NCI-H446 treated with DMSO at 0.1 percent for 48 hours (cell line): ENCODE results near the gene OR6B2.
A peak's percentile ranks its signal among the peaks of the same experiment; 100 is the strongest.

Experiments used
- DNase-seq: peaks from one replicate; lab custom pipeline; 2025; lab: John Stamatoyannopoulos, UW

The OR6B2 gene

DNA sequence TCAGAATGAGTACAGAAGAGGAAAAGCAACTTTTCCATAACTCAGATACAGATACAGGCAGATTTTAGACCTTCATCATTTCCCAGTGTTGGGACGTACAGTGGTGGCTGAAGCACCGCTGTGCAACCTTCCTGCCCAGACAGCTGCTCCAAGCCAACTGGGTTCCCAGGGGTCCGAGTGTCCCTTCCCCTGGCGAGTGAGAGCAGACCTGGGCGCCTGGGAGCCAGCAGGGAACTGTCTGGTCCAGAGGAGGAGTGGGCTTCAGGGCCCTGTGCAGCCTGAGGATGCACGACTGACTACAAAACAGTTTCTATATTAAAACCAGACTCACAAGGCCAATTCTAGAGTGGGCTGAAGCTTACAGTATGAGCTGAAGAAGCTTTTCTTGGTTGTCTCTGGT is 11.1 kb upstream of the OR6B2 start:
- DNase-seq: no peak

DNA sequence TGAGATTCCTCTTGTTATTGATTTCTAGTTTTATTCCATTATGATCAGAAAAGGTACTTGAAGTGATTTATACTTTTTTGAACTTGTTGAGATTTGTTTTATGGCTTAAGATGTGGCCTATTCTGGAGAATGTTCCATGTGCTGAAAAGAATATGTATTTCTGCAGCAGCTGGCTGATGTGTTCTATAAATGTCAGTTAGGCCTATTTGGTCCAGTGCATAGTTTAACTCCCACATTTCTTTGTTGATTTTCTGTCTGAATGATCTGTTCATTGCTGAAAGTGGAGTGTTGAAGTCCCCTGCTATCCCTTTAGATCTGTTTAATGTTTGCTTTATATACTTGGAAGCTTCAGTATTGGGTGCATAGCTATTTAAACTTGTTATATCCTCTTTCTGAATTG is 7.1 kb upstream of the OR6B2 start:
- DNase-seq: no peak

DNA sequence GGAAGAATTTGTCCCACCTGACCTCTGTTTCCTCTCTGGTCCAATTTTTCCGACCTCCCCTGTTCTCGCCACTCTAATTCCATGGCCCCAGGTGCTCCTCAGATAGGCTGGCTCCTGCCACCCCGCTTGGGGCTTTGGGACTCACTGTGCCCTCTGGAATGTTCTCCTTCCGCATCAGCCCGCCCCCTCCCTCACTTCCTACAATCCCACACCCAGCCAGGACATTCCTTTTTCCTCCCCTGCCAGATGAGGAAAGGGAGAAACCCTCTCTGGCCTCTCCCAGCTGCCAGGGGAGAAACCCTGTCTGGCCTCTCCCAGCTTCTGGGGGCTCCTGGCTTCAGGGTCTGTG is 3.1 kb upstream of the OR6B2 start:
- DNase-seq: no peak

DNA sequence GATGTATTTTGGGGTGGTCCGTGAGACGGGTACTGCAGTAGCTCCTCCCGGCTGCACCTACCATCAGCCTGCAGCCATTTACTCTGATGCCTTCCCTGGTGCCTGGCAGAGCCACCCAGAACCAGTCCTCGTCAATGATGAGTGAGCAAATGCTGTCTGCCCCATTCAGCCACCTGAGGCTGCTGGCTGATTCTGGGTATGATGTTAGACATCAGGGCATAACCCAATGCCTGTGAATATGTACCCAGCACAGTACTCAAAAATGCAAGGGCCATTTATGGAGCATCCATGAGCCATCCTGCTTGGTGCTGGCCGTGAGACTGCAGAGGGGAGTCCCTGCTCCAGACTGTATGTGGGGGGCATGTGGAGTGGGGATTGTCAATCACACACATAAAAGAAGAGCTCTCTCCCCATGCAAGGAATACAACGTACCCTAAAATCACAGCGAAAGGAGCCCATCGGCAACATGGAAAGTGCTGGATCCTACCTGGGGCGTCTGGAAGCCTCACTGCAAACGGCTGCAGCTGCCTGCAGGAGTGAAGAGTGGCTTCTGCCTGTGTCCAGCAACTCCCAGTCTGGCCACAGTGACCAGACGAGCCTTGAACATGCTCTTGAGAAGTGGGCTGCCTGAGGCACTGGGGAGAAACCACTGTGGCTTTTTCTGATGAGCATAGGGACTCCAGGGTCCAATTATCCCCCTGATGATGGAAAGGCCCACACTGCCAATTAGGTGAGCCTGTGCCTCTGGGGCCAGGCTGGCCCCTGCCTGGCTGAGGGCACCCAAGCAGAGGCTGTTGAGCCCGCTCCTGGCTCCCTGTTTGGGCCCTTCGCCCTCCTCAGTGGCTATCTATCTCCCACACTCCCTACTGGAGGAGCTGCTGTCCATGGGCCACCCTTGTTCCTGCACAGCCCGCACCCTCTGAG is 2.4 kb upstream of the OR6B2 start:
- no peak for DNase-seq

DNA sequence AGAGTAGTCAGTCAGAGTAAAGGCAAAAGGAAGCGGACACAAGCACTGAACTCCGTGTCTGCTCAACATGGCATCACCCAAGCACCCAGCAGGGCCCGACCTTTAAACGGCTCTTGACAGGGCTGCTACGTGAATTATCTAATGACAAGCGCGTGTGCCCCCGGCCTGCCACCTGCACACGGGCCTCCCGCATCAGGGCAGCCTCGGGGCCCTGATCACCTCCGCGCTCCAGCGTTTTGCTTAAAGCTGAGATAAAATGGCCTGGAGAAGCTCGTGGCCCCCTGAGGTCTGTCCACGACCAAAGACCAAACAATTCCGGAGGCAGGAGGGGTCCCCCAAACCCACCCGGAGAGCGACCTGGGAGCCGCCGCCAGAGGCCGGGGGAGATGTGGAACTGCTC is 5.5 kb downstream of the OR6B2 start:
- no peak for DNase-seq

DNA sequence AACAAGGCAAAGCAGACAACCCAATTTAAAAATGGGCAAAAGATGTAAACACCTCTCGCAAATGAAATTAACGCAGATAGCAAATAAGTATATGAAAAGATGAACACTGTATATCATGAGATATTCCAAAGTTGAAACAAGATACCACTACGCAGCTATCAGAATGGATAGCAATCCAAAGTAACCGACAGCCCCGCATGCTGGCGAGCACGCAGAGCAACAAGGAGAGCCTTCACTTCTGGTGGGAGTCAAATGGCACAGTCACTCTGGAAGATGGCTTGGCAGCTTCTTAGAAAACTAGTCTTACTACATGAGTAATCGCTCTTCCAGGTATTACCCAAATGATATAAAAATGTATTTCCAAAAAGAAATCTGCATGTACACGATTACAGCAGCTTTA is 6.4 kb downstream of the OR6B2 start:
- DNase-seq: no peak

DNA sequence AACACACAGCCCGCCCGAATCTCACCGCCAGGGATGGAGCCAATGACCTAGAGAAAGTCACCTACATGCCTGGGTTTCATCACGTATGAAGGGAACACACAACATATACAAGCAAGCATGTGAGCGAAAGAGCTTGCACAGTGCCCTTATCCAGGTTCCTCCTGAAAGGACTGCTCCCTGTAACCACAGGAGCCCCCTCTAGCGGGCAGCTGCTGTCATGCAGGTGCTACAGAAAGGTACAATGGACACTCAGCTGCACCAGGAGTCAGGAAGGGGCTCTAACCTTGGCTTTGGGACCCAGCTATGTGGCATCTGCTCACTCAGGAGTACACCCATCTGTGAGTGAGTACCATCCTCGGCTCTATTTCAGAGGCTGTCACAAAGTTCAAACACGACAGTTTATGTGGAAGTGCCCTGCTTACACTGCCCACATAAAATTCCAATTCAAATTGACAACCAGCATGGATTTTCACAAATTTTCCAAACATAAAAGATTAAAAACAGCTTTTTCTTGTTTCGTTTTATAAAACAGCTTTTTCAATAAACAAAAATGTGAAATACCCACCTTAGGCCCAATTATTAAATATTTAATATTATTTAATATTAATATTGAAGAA is 8.6 kb downstream of the OR6B2 start:
- peak; percentile 2 for DNase-seq

DNA sequence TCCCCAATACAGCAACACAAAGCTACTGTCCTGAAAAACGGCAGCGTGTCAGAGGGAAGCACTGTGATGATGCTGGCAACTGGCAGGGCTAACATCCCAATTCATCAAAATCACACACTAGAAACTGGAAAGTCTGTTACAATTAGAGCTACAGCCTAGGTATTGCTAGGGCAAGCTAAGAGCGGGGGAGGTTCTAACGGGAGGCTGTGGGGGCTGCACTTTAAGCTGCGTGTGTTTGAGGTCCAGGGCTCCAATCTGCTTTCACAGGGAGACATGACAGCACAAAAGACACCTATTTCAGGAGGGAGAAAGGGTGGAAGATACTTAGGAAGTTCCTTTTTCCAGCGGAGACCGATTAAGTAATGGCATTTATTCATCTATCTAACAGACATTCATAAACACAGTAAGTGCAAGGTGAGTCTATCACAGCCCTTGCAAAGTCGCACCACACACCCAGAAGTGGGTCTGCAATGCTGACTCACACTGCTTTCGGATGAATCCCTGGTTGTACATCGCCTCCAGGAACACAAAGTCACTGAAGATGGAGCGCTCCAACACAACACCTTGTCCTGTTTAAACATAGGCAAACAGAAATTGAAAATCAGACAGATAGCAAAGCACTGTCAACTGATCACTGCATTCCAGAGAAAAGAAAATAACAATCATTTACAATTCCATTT is 12.0 kb downstream of the OR6B2 start:
- no peak for DNase-seq

DNA sequence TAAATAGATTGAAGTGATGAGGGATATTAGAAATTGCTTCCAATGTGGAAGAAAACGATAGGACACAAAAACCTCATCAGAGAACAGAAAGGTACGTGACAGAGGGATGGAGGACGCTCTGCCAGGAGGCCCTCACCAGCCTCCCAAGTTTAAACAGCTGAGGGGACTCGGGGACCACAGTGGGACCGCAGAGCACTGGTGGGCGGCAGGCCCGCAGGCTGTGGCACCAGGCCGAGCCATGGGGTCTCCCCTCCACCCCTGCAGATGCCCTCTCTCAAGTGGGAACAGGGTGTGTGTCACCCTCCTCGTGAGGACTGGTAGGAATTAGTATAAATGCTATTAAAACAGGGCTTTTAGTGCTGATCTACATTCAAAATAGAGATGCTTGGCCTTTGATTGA is 15.9 kb downstream of the OR6B2 start:
- no peak for DNase-seq

DNA sequence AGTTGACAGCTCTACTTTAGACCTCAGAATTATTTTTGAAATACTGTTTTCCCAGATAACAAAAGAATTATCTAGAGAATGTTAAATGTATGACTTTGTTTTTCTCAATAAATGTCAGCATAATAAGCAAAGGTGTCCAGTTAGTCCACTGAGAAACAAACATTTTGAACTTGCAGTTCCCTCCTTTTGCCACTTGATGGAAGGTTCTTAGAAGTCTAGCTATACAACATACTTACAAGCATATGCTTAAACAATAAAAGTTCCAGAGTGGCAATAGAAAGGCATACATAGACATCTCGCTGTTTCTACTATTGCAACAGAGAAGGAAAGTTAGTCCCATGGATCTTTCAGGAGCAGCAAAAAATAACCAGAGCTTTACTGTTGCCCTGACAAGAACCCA is 16.9 kb downstream of the OR6B2 start:
- DNase-seq: no peak

DNA sequence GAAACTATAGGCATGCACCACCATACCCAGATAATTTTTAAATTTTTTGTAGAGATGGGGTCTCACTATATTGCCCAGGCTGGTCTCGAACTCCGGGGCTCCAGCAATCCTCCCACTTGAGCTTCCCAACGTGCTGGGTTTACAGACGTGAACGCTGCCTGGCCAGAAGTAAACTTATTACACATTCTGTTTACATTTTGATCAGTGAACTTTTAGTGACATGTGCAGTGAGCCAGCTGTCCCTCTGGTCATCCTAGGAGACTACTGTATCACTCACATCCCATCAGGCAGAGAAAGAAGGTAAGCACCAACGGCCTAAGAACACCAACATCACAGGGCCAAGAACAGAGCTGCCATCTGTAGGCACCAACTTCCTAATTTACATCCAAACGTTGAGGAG is 27.2 kb downstream of the OR6B2 start:
- DNase-seq: no peak

DNA sequence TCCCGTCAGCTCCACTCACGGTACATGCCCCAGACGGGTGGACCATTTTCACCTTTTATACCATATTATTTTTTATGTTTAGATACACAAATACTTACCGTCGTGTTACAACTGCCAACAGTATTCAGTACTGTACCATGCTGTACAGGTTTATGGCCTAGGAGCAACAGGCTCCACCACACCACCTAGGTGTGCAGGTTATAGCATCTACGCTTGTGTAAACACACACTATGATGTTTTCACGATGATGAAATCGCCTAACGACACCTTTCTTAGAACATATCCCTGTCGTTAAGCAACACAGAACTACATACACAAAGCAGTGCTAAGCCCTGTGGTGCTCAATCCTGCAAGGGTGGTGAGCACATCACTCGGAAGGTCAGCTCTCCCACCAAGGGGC is 29.6 kb downstream of the OR6B2 start:
- no peak for DNase-seq

DNA sequence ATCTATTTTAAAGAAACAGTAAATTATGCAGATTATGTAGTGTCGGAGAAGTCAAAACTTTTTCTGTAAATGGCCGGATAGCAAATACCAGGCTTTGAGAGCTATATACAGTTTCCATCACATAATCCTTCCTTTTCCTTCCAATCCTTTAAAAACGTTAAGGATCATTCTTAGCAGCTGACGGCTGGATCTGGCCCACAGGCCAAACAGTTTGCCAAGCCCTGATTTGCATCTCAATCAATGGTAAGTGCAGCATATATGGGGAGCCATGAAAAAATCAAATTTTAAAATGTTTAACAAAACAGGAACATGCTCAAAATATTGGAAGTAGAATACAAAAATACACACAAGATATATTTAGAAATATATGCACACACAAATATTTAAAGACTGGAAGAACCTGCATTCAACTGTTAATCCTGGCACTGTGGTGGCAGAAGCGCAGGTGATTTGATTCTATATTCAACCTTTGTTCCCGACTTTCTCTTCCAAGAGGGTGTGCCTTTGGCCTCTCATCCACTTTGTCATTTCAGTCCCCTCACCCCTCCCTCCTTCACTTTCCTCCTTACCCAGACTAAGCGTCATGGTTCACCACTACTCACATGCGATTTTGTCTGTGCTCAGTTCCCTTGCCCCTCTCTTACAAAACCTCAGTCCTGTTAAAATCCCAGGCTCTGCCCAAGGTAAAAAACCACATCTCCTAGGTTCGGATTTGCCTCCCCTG is 32.4 kb downstream of the OR6B2 start:
- no peak for DNase-seq

DNA sequence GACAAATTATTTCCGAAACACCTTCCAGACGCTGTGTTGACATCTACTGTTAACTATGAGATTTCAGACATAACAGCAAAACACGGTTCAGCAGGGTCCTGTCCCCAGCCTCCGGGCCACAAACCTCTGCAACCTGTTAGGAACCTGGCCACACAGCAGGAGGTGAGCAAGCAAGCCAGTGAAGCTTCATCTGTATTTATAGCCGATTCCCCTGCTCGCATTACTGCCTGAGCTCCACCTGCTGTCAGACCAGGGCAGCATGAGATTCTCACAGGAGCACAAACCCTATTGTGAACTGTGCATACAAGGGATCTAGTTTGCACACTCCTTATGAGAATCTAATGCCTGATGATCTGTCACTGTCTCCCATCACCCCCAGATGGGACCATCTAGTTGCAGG is 36.1 kb downstream of the OR6B2 start:
- DNase-seq: no peak

DNA sequence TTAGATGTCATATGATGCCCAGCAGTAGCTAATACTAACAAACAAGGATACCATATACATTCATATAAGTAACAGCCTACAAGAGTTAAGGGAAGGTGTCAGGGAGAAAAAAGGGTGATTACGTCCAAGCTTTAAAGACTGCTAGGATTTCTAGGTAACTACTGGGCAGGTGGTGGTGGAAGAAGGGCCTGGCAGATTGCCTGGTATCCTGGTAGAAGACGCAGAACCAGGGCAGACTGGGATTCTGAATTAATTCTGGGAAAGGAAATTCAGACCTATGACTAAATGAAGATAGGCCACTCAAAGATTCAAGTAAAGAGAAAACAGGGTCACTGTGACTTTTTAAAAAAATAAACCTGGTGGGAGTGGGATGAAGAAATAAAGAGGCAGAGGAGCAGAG is 36.9 kb downstream of the OR6B2 start:
- no peak for DNase-seq

DNA sequence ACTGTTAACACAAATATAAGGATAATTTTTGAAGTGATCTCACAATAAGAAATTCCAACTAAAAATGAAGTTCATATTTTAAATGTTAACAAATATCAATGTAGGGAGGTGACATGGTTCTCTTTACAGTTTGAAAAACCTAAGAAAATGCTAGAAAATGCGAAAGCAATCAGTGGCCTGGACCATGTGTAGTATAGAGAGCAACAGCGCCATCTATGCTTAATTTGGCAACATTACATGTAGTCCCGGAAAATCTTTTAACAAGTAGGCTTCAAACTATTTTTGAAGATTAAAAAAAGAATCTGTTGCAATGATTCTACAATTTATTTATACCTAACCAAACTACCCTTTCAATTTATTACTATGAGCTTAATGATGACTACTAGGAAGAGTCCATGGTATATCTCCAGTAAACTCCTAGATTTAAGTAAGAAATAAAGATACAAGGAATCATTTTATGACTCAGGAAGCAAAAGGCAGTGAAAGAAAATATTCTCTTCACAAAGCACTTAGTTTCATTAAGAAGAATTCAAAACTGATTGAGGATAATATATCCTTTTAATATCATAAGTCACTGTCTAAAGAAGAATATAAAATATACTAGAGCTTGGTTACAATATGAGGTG is 38.4 kb downstream of the OR6B2 start:
- peak; percentile 3 for DNase-seq

DNA sequence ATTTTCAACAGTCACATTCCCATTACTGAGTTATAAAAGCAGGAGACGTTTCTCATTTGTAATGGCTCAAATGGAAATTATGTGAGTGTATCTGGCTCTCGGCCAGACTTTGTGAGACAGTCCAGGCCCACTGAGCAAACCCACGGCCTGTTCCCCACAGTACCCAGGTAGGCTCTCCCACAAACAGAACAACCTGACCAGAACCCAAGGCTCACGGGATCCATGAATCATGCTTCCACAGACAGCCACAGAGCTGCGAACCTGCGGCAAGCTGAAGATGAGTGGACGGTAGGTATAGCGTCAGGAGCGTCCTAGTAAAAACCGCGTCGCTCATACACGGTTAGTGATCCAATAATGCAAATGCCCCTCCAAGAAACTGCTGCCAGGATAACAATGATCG is 39.3 kb downstream of the OR6B2 start:
- no peak for DNase-seq

DNA sequence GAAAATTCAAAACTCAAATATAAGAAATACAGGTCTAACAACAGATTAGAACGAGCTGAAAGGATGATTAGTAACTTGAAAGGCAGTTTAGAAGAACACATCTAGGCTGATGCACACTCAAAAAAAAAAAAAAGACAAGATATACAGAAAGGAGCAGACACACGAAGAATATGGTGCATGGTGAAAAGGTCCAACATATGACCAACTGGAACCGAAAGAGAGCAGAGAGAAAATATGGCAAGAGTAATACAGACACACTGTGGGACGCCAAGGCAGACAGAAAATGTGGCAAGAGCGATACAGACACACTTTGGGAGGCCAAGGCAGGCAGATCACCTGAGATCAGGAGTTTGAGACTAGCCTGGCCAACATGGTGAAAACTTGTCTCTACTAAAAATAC is 44.9 kb downstream of the OR6B2 start:
- no peak for DNase-seq

DNA sequence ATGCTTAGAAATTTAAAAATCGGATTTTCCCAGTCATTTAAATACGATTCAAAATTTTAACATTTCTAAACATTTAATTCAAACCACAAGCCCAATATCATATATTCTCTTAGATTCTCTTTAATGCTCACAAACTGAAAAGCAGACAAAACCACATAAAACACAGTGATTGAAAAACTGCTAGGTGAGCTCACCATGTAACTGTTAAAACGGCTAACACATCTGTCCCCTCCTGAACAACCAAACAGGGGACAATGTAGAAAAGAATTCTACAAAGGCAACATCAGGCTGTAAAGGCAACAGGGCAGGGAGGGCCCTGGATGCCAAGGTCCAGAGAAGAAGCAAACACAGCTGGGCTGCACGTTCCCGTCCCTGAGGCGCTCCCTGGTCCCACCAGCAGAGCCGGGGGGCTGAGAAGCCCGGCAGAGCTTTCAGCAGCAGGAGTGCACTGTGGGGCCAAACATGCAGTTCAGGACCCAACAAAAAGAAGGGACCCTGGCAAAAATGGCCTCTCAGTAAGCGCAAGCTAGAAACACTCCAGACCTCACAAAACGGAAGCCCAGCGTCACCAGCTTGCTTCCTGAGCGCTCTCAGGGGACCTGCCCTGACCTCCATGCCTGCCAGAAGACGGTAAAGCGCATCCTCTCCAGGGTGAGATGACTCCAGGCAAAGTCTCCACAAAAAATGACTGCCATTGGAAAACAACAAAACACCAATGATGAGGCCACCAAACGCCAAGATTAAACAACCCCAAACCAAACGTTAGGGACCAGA is 45.6 kb downstream of the OR6B2 start:
- DNase-seq: no peak

DNA sequence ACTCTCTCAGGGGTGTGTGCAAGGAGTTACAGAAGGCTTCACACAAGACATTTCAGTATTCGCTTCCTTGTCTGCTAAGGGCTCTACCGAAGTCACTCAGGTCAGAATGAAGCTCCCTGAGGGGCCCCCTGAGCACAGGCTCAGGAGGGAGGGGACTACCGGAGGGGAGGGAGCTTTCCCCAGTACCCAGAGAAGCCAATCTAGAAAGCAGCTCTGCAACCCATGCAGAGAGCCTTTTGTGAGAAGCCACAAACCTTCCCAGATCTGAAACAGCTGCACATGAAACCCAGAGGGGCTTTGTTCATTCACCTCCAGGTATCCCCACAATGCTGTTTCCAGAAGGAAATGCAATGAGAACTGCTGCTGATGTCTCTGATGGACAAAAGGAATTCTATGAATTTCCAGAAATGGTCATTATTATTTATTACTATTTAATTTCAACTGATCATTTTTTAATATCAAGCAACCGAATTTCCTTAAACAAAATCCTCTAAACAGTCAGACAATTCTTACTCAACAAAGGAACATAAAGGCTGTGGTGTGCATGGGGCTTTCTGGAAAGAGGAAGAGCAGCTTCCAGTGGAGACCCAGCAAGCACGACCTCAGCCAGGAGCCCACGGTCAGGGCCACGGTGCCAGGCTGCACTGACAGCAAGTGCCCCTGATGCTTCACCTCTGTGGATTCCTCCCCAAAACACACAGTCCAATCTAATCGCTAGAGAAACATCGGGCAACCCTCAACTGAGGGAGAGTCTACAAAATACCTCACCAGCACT is 47.0 kb downstream of the OR6B2 start:
- DNase-seq: no peak
